Fibroblast of skin of right biceps (primary cell): ENCODE data around the gene GRK5.
"Not testable (repeated sequence)": the region's sequence is repeated elsewhere in the genome, so short reads cannot be mapped to it uniquely, and the experiment has no call there.

Experiments used
- DNase-seq: peaks from one replicate; pipeline ENCODE4 v3.0.0-alpha.2; 2013

Gene GRK5

GRCh38 chr10:119252470-119253151 is 45.2 kb downstream of the GRK5 start:
- DNase-seq: no peak

GRCh38 chr10:119253433-119254174 is 46.2 kb downstream of the GRK5 start:
- peak; percentile 95 for DNase-seq

- no peak for DNase-seq
Observed at GRCh38 chr10:119254335-119254734, 47.0 kb downstream of the GRK5 start.

- DNase-seq: no peak
Observed at GRCh38 chr10:119256030-119256429, 48.7 kb downstream of the GRK5 start.

- DNase-seq: no peak
Observed at GRCh38 chr10:119256897-119257296, 49.5 kb downstream of the GRK5 start.

- no peak for DNase-seq
Observed at GRCh38 chr10:119257899-119258419, 50.6 kb downstream of the GRK5 start.

GRCh38 chr10:119259345-119259744 is 52.0 kb downstream of the GRK5 start:
- no peak for DNase-seq

GRCh38 chr10:119261016-119261415 is 53.6 kb downstream of the GRK5 start:
- DNase-seq: not testable (repeated sequence)

- DNase-seq: no peak
Observed at GRCh38 chr10:119263951-119264617, 56.7 kb downstream of the GRK5 start.

- no peak for DNase-seq
Observed at GRCh38 chr10:119265691-119266090, 58.3 kb downstream of the GRK5 start.

GRCh38 chr10:119267384-119267783 is 60.0 kb downstream of the GRK5 start:
- no peak for DNase-seq

- DNase-seq: no peak
Observed at GRCh38 chr10:119268428-119268827, 61.1 kb downstream of the GRK5 start.

GRCh38 chr10:119268871-119269506 is 61.6 kb downstream of the GRK5 start:
- DNase-seq: no peak

GRCh38 chr10:119269737-119270136 is 62.4 kb downstream of the GRK5 start:
- DNase-seq: no peak

GRCh38 chr10:119270762-119271366 is 63.5 kb downstream of the GRK5 start:
- DNase-seq: no peak

GRCh38 chr10:119272338-119272734 is 65.0 kb downstream of the GRK5 start:
- DNase-seq: not testable (repeated sequence)

GRCh38 chr10:119272736-119273135 is 65.4 kb downstream of the GRK5 start:
- no peak for DNase-seq

- no peak for DNase-seq
Observed at GRCh38 chr10:119273413-119273812, 66.0 kb downstream of the GRK5 start.

GRCh38 chr10:119274519-119275045 is 67.2 kb downstream of the GRK5 start:
- DNase-seq: no peak

- no peak for DNase-seq
Observed at GRCh38 chr10:119275085-119275484, 67.7 kb downstream of the GRK5 start.

- DNase-seq: not testable (repeated sequence)
Observed at GRCh38 chr10:119276194-119276593, 68.8 kb downstream of the GRK5 start.

GRCh38 chr10:119278126-119278709 is 70.8 kb downstream of the GRK5 start:
- no peak for DNase-seq
